K562 (cell line): ENCODE data around the gene KIF7. TPM values are rescaled to one million over a fixed set of nuclear protein-coding genes. Genes with fewer than 3 reads are reported as not detected.

Experiments used
- ASH1L ChIP-seq: fragments of 450-650 bp; IDR thresholded peaks from 2 replicates; pipeline ENCODE4 v1.6.1; 2018; ENCODE audit warnings: borderline replicate concordance, mild to moderate bottlenecking, low read depth; ENCODE audit not compliant: partially characterized antibody
- MGA ChIP-seq: fragments of 450-650 bp; IDR thresholded peaks from 2 replicates; pipeline ENCODE4 v1.6.1; 2016; ENCODE audit warnings: mild to moderate bottlenecking, moderate library complexity
- polyA plus RNA-seq, 8 experiments: library from polyadenylated mRNA; depleted of rRNA in 4 of 8; stranded (reverse) in 5 of 8; unstranded in 3 of 8; fragments of >200 nt; fragmentation: Nextera tagmentation in 2 of 8; fragmentation: Illumina TruSeq in 1 of 8; extraction: Ambion mirVana in 2 of 8; extraction: Trizol in 1 of 8; gene quantifications; 2 replicates each; pipeline versions ENCODE4 v1.2.1 to v1.2.3, GENCODE V29; 2011 to 2014; ENCODE audit warnings: inconsistent platforms in 1 of 8, missing spikeins in 1 of 8
- total RNA-seq, 7 experiments: library from RNA; depleted of rRNA in 6 of 7; stranded (reverse); fragments of >200 nt in 6 of 7; fragmentation: Illumina TruSeq in 2 of 7; extraction: Trizol in 2 of 7; gene quantifications; 2 replicates each; pipeline versions ENCODE4 v1.2.1 to v1.2.3, GENCODE V29; 2011 to 2021; ENCODE audit warnings: low replicate concordance in 1 of 7

KIF7 gene
- total and polyA plus RNA-seq, 9 of the 15 experiments (the other 6 are each of a cell fraction or from before 2014, with no cell fraction given): 0.04 to 2.0 (median 0.58) TPM

GRCh38 chr15:89642106-89642505, 13.2 kb downstream of the KIF7 start (continued):
- TF ChIP-seq MGA (no peak), ASH1L (no peak)
